AG04450 (cell line): Measurements from ENCODE around the gene BSND. TPM values are rescaled to one million over a fixed set of nuclear protein-coding genes. Genes with fewer than 3 reads are reported as not detected.

Source experiments
- CTCF ChIA-PET: fragments of 300-600, 350-600 bp; formaldehyde crosslinking; extraction: SDS; loops from one replicate; lab custom pipeline; 2022; ENCODE audit warnings: antibody characterized with exemption, inconsistent platforms; lab: Charles Lee
- POLR2A ChIA-PET: fragments of 350-600 bp; formaldehyde crosslinking; extraction: SDS; loops from one replicate; lab custom pipeline; 2021; ENCODE audit warnings: antibody characterized with exemption, inconsistent platforms; lab: Yijun Ruan, JAX
- DNase-seq: peaks from one replicate; pipeline ENCODE4 v3.0.0-alpha.2; 2011; ENCODE audit warnings: low read depth, low spot score
- H3K27ac ChIP-seq: one replicate; pipeline ENCODE4 v1.5.1; 2012; ENCODE audit warnings: low read depth, low read length, control low read depth
- H3K27me3 ChIP-seq: one replicate; pipeline ENCODE4 v1.6.0; 2012; ENCODE audit warnings: low read length; ENCODE audit not compliant: control insufficient read depth, insufficient read depth
- H3K4me3 ChIP-seq: 2 replicates; pipeline ENCODE4 v1.5.1; 2011; ENCODE audit warnings: mild to moderate bottlenecking, low read depth, low read length, control low read depth
- H3K9me3 ChIP-seq: 2 replicates; pipeline ENCODE4 v1.5.1; 2012; ENCODE audit warnings: low read length; ENCODE audit not compliant: control insufficient read depth, insufficient read depth
- polyA plus RNA-seq: library from polyadenylated mRNA; depleted of rRNA; stranded (reverse); fragments of >200 nt; gene quantifications from 2 replicates; pipeline ENCODE4 v1.2.3, GENCODE V29; 2011
- TF ChIP-seq, protein P1 (sequence below): IDR thresholded peaks from 2 replicates; pipeline ENCODE4 v1.5.1; 2011; ENCODE audit warnings: low read depth, low read length, control low read depth, inconsistent platforms

The BSND gene
- polyA plus RNA-seq, 1 experiment, result not detected

DNA sequence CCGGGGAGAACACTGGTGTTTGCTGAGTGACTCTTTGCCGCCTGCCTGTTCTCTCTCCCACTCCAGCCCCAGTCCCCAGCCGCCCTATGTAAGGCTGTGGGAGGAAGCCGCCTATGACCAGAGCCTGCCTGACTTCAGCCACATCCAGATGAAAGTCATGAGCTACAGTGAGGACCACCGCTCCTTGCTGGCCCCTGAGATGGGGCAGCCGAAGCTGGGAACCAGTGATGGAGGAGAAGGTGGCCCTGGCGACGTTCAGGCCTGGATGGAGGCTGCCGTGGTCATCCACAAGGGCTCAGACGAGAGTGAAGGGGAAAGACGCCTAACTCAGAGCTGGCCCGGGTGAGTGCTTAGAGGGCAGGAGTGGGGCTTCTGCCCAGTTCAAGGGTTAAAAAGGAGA lies 8.2 kb downstream of the BSND start:
- no peak overlapping the region for H3K27ac ChIP-seq
- H3K4me3 ChIP-seq, result no peak overlapping the region
- peaks cover 14% of the 10 kb centered on the region for H3K9me3 ChIP-seq
- POLR2A ChIA-PET, result no interaction called here
- TF ChIP-seq, protein P1, sequence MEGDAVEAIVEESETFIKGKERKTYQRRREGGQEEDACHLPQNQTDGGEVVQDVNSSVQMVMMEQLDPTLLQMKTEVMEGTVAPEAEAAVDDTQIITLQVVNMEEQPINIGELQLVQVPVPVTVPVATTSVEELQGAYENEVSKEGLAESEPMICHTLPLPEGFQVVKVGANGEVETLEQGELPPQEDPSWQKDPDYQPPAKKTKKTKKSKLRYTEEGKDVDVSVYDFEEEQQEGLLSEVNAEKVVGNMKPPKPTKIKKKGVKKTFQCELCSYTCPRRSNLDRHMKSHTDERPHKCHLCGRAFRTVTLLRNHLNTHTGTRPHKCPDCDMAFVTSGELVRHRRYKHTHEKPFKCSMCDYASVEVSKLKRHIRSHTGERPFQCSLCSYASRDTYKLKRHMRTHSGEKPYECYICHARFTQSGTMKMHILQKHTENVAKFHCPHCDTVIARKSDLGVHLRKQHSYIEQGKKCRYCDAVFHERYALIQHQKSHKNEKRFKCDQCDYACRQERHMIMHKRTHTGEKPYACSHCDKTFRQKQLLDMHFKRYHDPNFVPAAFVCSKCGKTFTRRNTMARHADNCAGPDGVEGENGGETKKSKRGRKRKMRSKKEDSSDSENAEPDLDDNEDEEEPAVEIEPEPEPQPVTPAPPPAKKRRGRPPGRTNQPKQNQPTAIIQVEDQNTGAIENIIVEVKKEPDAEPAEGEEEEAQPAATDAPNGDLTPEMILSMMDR, result no peak
- H3K27me3 ChIP-seq, result peaks cover 11% of the 10 kb centered on the region
- no peak for DNase-seq
- CTCF ChIA-PET, result interaction anchor here (1.2 to 3.8 kb wide), 5 partner anchors 9 to 62 kb away, joined by 3 to 32 read pairs (median 7); no protein-coding TSS in a partner anchor

DNA sequence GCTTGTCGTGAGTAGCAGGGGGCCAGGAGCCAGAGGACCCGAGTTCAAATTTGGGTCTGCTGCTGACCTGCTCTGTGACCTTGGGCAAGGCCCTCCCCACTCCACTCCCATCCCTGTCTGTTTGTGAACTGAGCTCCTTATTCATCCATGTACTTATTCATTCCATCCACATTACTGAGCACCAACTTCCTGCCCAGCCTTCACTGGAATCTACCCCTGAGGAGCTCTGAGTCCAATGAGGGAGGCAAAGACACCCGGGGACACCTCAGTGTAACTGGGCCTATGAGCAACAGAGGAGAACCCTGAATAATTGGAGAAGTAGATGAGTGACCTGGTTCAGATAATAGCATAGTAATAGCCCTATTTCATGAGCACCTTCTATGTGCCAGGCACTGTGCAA lies 8.9 kb downstream of the BSND start:
- Histone ChIP-seq H3K4me3 (no peak overlapping the region), H3K27me3 (peaks cover 12% of the 10 kb centered on the region), H3K27ac (no peak overlapping the region), H3K9me3 (peaks cover 14% of the 10 kb centered on the region)
- CTCF ChIA-PET, result interaction anchor here (1.2 to 3.8 kb wide), 6 partner anchors 8 to 63 kb away, joined by 3 to 32 read pairs (median 6); no protein-coding TSS in a partner anchor
- DNase-seq, result peak; percentile 13
- TF ChIP-seq, protein P1, result no peak
- POLR2A ChIA-PET, result no interaction called here

DNA sequence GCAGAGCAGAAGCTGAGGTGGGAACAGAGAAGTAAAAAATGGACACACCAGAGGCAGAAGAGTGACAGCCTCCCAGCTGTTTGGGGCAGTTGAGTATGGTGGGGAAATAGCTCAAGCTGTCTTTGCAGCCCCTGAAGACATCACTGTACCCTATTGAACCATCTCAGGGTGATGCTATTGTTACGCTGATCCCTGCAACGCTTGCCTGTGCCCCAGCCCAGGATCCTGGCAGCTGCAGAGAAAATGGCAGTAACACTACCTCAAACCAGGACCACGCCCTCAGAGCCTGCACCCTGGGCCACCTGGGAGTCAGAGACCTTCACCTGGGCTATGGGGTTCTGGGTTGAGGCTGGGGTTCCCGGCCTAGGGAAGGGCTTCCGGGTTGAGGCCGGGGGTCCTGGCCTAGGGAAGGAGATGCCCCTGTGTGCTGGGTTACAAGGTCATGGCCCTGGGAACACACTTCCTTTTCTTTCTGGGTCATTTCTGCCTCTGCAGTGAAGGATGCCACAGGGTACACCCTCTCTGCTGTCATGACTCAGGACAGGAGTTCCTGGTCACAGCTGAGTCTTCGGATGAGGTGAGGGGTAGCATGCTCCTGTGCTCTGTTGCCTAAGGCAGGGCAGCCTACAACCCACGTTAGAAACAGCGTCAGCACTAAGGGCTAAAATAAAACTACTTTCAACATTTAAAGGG lies 11.6 kb downstream of the BSND start:
- Histone ChIP-seq H3K27ac (no peak overlapping the region), H3K9me3 (peaks cover 14% of the 10 kb centered on the region), H3K4me3 (no peak overlapping the region), H3K27me3 (peaks cover 28% of the 10 kb centered on the region)
- TF ChIP-seq, protein P1, result no peak
- CTCF ChIA-PET, result interaction anchor here (0.7 to 2.2 kb wide), 2 partner anchors 12 to 65 kb away, joined by 5 to 8 read pairs; no protein-coding TSS in a partner anchor
- POLR2A ChIA-PET, result no interaction called here
- no peak for DNase-seq

DNA sequence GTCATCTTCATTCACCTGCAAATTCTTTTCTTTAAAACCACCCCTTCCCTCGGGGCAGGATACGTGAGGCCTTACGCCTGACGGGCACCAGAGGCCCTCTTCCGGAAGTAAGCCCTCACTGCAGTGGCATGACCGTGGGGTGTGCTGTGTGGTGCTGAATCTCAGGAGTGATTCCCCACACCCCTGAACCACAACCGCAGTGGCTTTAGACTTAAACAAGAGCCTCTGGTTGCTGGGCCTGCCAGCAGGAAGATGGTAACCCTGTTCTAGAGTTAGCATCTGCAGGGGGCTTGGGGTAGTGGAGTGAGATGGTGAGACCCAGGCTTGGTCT lies 12.1 kb downstream of the BSND start:
- ChIA-PET CTCF (interaction anchor here (2.2 kb wide), 1 partner anchor 11 kb away, joined by 8 read pairs; no protein-coding TSS in a partner anchor), POLR2A (no interaction called here)
- TF ChIP-seq, protein P1, result no peak
- no peak for DNase-seq
- peaks cover 34% of the 10 kb centered on the region for H3K27me3 ChIP-seq
- no peak overlapping the region for H3K4me3 ChIP-seq
- H3K27ac ChIP-seq, result no peak overlapping the region
- H3K9me3 ChIP-seq, result peaks cover 11% of the 10 kb centered on the region

DNA sequence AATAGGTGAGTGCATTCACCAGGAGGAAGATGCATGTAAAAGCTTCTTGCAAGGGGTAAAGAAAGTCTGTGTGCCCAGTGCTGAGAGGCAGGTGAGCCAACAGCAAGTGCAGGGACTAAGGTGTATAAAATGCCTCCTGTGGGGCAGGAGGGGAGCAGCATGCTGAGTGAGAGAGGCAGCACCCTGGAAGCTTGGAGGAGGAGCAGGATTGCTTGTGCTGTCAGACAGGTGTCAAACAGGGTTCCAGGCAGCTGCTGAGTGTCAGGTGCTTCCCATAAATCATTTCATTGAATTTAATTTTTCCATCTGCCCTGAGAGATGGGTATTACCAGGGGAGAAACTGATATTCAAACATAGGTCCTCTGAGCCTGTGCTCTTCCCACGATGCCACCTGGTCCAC lies 13.9 kb downstream of the BSND start:
- Histone ChIP-seq H3K9me3 (peaks cover 14% of the 10 kb centered on the region), H3K4me3 (no peak overlapping the region), H3K27me3 (peaks cover 40% of the 10 kb centered on the region), H3K27ac (no peak overlapping the region)
- TF ChIP-seq, protein P1, result no peak
- POLR2A ChIA-PET, result no interaction called here
- CTCF ChIA-PET, result interaction anchor here (2.1 kb wide), 1 partner anchor 10 kb away, joined by 7 read pairs; no protein-coding TSS in a partner anchor
- DNase-seq, result no peak
